Progenitor cell of endocrine pancreas (in vitro differentiated cells): Measurements from ENCODE around the gene CARD18. TPM values are rescaled to one million over a fixed set of nuclear protein-coding genes. Genes with fewer than 3 reads are reported as not detected.

Experiments
- DNase-seq: peaks from one replicate; pipeline ENCODE4 v3.0.0; 2021; ENCODE audit warnings: low spot score; ENCODE audit not compliant: unreplicated experiment
- H3K27ac Mint-ChIP-seq: 2 replicates; pipeline ENCODE4 v1.8.0; 2021; ENCODE audit warnings: mild to moderate bottlenecking, moderate library complexity, mixed read lengths
- H3K27me3 Mint-ChIP-seq: 2 replicates; pipeline ENCODE4 v1.8.0; 2021; ENCODE audit warnings: mixed read lengths
- H3K36me3 Mint-ChIP-seq: 2 replicates; pipeline ENCODE4 v1.8.0; 2022; ENCODE audit warnings: mixed read lengths; ENCODE audit not compliant: insufficient read depth
- H3K4me1 Mint-ChIP-seq: 2 replicates; pipeline ENCODE4 v1.8.0; 2021; ENCODE audit warnings: low read depth, mixed read lengths
- H3K4me3 Mint-ChIP-seq: 2 replicates; pipeline ENCODE4 v1.8.0; 2021; ENCODE audit warnings: low read depth, mild to moderate bottlenecking, moderate library complexity, mixed read lengths
- H3K9me3 Mint-ChIP-seq: 2 replicates; pipeline ENCODE4 v1.8.0; 2021; ENCODE audit warnings: low read depth, mixed read lengths
- total RNA-seq: library from RNA; stranded (reverse); gene quantifications from 2 replicates; pipeline ENCODE4 v1.2.1, GENCODE V29; 2021
- TF ChIP-seq, protein P1 (sequence below): fragments of 200-600 bp; sonication (generic); IDR thresholded peaks from one replicate; pipeline ENCODE4 v1.5.0; 2021; ENCODE audit warnings: antibody characterized with exemption, mild to moderate bottlenecking; ENCODE audit not compliant: unreplicated experiment

CARD18 gene
- total RNA-seq, 1 donor from 2014 or later: not detected

DNA sequence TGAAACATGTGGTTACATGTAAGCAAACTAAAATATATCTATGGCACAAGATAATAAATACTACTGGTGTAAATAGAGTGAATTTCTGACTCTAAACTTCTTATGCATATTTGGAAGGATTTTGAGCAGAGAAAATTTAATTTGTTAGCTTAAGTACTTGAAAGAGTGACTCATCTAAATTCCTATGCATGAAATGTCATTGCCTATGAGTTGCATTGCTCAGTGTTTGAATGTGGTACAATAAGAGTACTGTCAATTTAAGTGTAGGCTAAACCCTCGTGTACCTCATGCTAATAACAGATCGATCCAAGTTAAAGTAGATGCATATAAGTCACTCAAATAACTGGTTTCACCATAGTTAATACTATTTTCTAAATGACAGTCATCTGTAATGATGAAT is 5.3 kb upstream of the CARD18 start:
- TF ChIP-seq, protein P1, sequence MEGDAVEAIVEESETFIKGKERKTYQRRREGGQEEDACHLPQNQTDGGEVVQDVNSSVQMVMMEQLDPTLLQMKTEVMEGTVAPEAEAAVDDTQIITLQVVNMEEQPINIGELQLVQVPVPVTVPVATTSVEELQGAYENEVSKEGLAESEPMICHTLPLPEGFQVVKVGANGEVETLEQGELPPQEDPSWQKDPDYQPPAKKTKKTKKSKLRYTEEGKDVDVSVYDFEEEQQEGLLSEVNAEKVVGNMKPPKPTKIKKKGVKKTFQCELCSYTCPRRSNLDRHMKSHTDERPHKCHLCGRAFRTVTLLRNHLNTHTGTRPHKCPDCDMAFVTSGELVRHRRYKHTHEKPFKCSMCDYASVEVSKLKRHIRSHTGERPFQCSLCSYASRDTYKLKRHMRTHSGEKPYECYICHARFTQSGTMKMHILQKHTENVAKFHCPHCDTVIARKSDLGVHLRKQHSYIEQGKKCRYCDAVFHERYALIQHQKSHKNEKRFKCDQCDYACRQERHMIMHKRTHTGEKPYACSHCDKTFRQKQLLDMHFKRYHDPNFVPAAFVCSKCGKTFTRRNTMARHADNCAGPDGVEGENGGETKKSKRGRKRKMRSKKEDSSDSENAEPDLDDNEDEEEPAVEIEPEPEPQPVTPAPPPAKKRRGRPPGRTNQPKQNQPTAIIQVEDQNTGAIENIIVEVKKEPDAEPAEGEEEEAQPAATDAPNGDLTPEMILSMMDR: no peak
- no peak overlapping the region for H3K4me3 Mint-ChIP-seq
- no peak overlapping the region for H3K27ac Mint-ChIP-seq
- H3K9me3 Mint-ChIP-seq: no peaks in the 10 kb centered on the region
- no peaks in the 10 kb centered on the region for H3K4me1 Mint-ChIP-seq
- H3K27me3 Mint-ChIP-seq: no peaks in the 10 kb centered on the region
- no peaks in the 10 kb centered on the region for H3K36me3 Mint-ChIP-seq
- DNase-seq: no peak

GRCh38 chr11:105142167-105142566 is 2.6 kb upstream of the CARD18 start:
- H3K27ac Mint-ChIP-seq: no peak overlapping the region
- no peak for DNase-seq
- no peaks in the 10 kb centered on the region for H3K36me3 Mint-ChIP-seq
- no peak overlapping the region for H3K4me3 Mint-ChIP-seq
- H3K4me1 Mint-ChIP-seq: no peaks in the 10 kb centered on the region
- H3K9me3 Mint-ChIP-seq: no peaks in the 10 kb centered on the region
- TF ChIP-seq, protein P1: no peak
- H3K27me3 Mint-ChIP-seq: no peaks in the 10 kb centered on the region

- no peak overlapping the region for H3K4me3 Mint-ChIP-seq
Measured at GRCh38 chr11:105137286-105137685, 2.3 kb downstream of the CARD18 start.

GRCh38 chr11:105135883-105136282 is 3.7 kb downstream of the CARD18 start:
- Mint-ChIP-seq H3K9me3 (peaks cover 11% of the 10 kb centered on the region), H3K4me1 (no peaks in the 10 kb centered on the region), H3K27me3 (no peaks in the 10 kb centered on the region), H3K27ac (no peak overlapping the region), H3K4me3 (no peak overlapping the region), H3K36me3 (no peaks in the 10 kb centered on the region)
- TF ChIP-seq, protein P1: no peak
- no peak for DNase-seq

More at GRCh38 chr11:105137286-105137685, 2.3 kb downstream of the CARD18 start:
- peaks cover 5% of the 10 kb centered on the region for H3K9me3 Mint-ChIP-seq
- DNase-seq: no peak
- H3K4me1 Mint-ChIP-seq: no peaks in the 10 kb centered on the region
- H3K27ac Mint-ChIP-seq: no peak overlapping the region
- no peaks in the 10 kb centered on the region for H3K36me3 Mint-ChIP-seq
- H3K27me3 Mint-ChIP-seq: no peaks in the 10 kb centered on the region
- TF ChIP-seq, protein P1: no peak

DNA sequence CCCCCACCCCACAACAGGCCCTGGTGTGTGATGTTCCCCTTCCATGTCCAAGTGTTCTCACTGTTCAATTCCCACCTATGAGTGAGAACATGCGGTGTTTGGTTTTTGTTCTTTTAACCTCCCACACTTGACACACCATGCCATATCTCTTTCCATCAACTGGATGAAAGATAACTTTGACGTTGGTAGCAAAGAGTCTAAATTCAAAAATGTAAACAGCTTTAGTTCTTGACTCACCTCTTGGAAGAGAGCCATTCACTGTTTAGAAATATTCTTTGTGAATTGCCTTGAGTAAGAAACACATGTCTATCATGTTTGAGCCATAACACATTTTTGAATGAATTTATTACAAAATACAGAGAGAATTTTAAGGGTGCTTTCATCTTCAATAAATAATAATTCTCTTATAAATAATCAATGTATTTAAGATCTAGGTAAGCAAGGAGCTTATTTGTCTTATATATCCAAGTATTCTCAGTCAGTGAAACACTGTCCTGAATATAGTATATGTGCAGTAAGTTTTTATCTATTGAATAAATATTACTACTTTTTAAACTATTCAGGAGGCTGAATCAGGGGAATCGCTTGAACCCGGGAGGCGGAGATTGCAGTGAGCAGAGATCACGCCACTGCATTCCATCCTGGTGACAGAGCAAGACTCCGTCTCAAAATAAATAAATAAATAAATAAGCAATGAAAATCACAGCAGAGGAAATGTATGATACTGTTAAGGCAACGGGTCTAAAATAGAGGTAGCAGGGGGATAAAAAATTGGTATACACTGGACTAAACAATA is 6.7 kb downstream of the CARD18 start:
- TF ChIP-seq, protein P1: no peak
- Mint-ChIP-seq H3K27me3 (no peaks in the 10 kb centered on the region), H3K27ac (no peak overlapping the region), H3K36me3 (no peaks in the 10 kb centered on the region), H3K4me3 (no peak overlapping the region), H3K4me1 (no peaks in the 10 kb centered on the region), H3K9me3 (peaks cover 15% of the 10 kb centered on the region)
- DNase-seq: no peak
